GM21423 (cell line): ENCODE measurements around the gene YTHDC1.

ENCODE experiments used
- ATAC-seq: cut with Tn5 transposase; IDR thresholded peaks from one replicate; pipeline ENCODE4 v1.9.1; 2021; ENCODE audit warnings: mild to moderate bottlenecking, moderate library complexity; ENCODE audit not compliant: unreplicated experiment

The YTHDC1 gene

GRCh38 chr4:68359508-68359907, 9.6 kb upstream of the YTHDC1 start:
- peak; percentile 80 for ATAC-seq

- no peak for ATAC-seq
Measured at GRCh38 chr4:68358988-68359387, 9.1 kb upstream of the YTHDC1 start.

GRCh38 chr4:68352791-68353190, 2.9 kb upstream of the YTHDC1 start:
- ATAC-seq = no peak

- ATAC-seq = peak; percentile 6
Measured at GRCh38 chr4:68349279-68349648, 626 bp downstream of the YTHDC1 start.

- no peak for ATAC-seq
Measured at GRCh38 chr4:68348577-68348976, 1.3 kb downstream of the YTHDC1 start.

- no peak for ATAC-seq
Measured at GRCh38 chr4:68347845-68348244, 2.0 kb downstream of the YTHDC1 start.

GRCh38 chr4:68346461-68346860, 3.4 kb downstream of the YTHDC1 start:
- no peak for ATAC-seq

GRCh38 chr4:68344785-68345184, 5.1 kb downstream of the YTHDC1 start:
- no peak for ATAC-seq

GRCh38 chr4:68344049-68344448, 5.8 kb downstream of the YTHDC1 start:
- no peak for ATAC-seq

GRCh38 chr4:68342134-68342533, 7.8 kb downstream of the YTHDC1 start:
- ATAC-seq = no peak

- no peak for ATAC-seq
Measured at GRCh38 chr4:68338625-68339024, 11.3 kb downstream of the YTHDC1 start.

GRCh38 chr4:68337522-68337921, 12.4 kb downstream of the YTHDC1 start:
- ATAC-seq = no peak

GRCh38 chr4:68337004-68337403, 12.9 kb downstream of the YTHDC1 start:
- no peak for ATAC-seq

GRCh38 chr4:68336530-68336929, 13.4 kb downstream of the YTHDC1 start:
- ATAC-seq = no peak

GRCh38 chr4:68326141-68326540, 23.7 kb downstream of the YTHDC1 start:
- no peak for ATAC-seq

- peak; percentile 46 for ATAC-seq
Measured at GRCh38 chr4:68324519-68325262, 25.2 kb downstream of the YTHDC1 start.

- no peak for ATAC-seq
Measured at GRCh38 chr4:68319040-68319439, 30.9 kb downstream of the YTHDC1 start.

- ATAC-seq = no peak
Measured at GRCh38 chr4:68316193-68316969, 33.5 kb downstream of the YTHDC1 start.

- ATAC-seq = no peak
Measured at GRCh38 chr4:68310651-68311247, 39.1 kb downstream of the YTHDC1 start.

- ATAC-seq = no peak
Measured at GRCh38 chr4:68304731-68305130, 45.2 kb downstream of the YTHDC1 start.

GRCh38 chr4:68299492-68300457, 50.1 kb downstream of the YTHDC1 start:
- ATAC-seq = no peak
